A549 (cell line): Measurements from ENCODE around the gene KCNF1. TPM values are rescaled to one million over a fixed set of nuclear protein-coding genes. Genes with fewer than 3 reads are reported as not detected.

Experiments used
- polyA plus RNA-seq, 4 experiments: library from polyadenylated mRNA; depleted of rRNA in 3 of 4; stranded (reverse); fragments of >200 nt; fragmentation: RNase III in 1 of 4; extraction: RNeasy Plus Mini Kit Qiagen cat#74134 plus additional on column Dnase treatment in 1 of 4; gene quantifications; 2 replicates in 3 of 4; 3 replicates in 1 of 4; pipeline ENCODE4 v1.2.3, GENCODE V29; 2011 to 2017
- small RNA-seq, 6 experiments: library from RNA; depleted of rRNA; stranded (forward); fragments of <200 nt; gene quantifications; one replicate each; pipeline ENCODE3, GENCODE V24; 2012

Gene KCNF1
- polyA plus RNA-seq, 2 of the 4 experiments (the other 2 are of a cell fraction), result 3.7 to 4.4 TPM

Small RNA genes within 50 kb of the gene (small RNA-seq; reads per million reads assigned to genes)
- gene AC079587.1, result 0 reads per million in 6 experiments

Other genes with a start within 250 kb of the KCNF1 start
- gene NOL10, start 222.0 kb upstream of the KCNF1 start, polyA plus RNA-seq (2011; rRNA removed), result 54.0 and 64.2 TPM in 2 replicates
- gene NOL10, start 222.0 kb upstream of the KCNF1 start, polyA plus RNA-seq (2017; fragmentation: RNase III; extraction: RNeasy Plus Mini Kit Qiagen cat#74134 plus additional on column Dnase treatment), result 38.9 to 46.0 TPM (median 39.1 TPM) in 3 replicates
- 0.14 and 0.21 TPM in 2 replicates for gene ATP6V1C2, start 190.3 kb upstream of the KCNF1 start, polyA plus RNA-seq (2011; rRNA removed)
- 0.08 to 0.18 TPM (median 0.09 TPM) in 3 replicates for gene ATP6V1C2, start 190.3 kb upstream of the KCNF1 start, polyA plus RNA-seq (2017; fragmentation: RNase III; extraction: RNeasy Plus Mini Kit Qiagen cat#74134 plus additional on column Dnase treatment)
- 292 and 442 TPM in 2 replicates for gene PDIA6, start 99.1 kb upstream of the KCNF1 start, polyA plus RNA-seq (2011; rRNA removed)
- gene PDIA6, start 99.1 kb upstream of the KCNF1 start, polyA plus RNA-seq (2017; fragmentation: RNase III; extraction: RNeasy Plus Mini Kit Qiagen cat#74134 plus additional on column Dnase treatment), result 309 to 325 TPM (median 322 TPM) in 3 replicates
- 69.8 and 90.1 TPM in 2 replicates for gene SLC66A3, start 243.5 kb downstream of the KCNF1 start, polyA plus RNA-seq (2011; rRNA removed)
- gene SLC66A3, start 243.5 kb downstream of the KCNF1 start, polyA plus RNA-seq (2017; fragmentation: RNase III; extraction: RNeasy Plus Mini Kit Qiagen cat#74134 plus additional on column Dnase treatment), result 24.9 to 27.8 TPM (median 25.9 TPM) in 3 replicates